Thoracic aorta (tissue), 2 donors: ENCODE results near the gene SELENOW. TPM values are rescaled to one million over a fixed set of nuclear protein-coding genes. Genes with fewer than 3 reads are reported as not detected.
"Not testable (repeated sequence)": the region's sequence is repeated elsewhere in the genome, so short reads cannot be mapped to it uniquely, and the experiment has no call there.

Experiments used
- ATAC-seq: fragments of 150-250 bp; one replicate; pipeline ENCODE4 v1.8.0; 2017; ENCODE audit warnings: low read depth; ENCODE audit not compliant: insufficient number of reproducible peaks, low FRiP score
- DNase-seq: peaks from one replicate; pipeline ENCODE4 v3.0.0-alpha.2; 2020; ENCODE audit warnings: low spot score
- H3K27ac ChIP-seq, 2 donors: fragments of 200-600 bp; sonication (generic); 1 replicate in 1 of 2; 2 replicates in 1 of 2; pipeline ENCODE4 v1.5.1; 2016; ENCODE audit warnings: mild to moderate bottlenecking in 2 of 2, moderate library complexity in 2 of 2
- H3K27me3 ChIP-seq: fragments of 200-600 bp; sonication (generic); replicated peaks from 2 replicates; pipeline ENCODE4 v1.6.0; 2016; ENCODE audit warnings: mild to moderate bottlenecking; ENCODE audit not compliant: insufficient read depth
- H3K36me3 ChIP-seq: fragments of 200-600 bp; sonication (generic); one replicate; pipeline ENCODE4 v1.5.1; 2016
- H3K4me1 ChIP-seq, 2 donors: fragments of 200-600 bp; sonication (generic); 1 replicate in 1 of 2; 2 replicates in 1 of 2; pipeline versions ENCODE4 v1.5.1 to v1.6.0; 2016; ENCODE audit warnings: low read depth in 2 of 2, mild to moderate bottlenecking in 1 of 2; ENCODE audit not compliant: control insufficient read depth in 1 of 2
- H3K4me3 ChIP-seq: fragments of 200-600 bp; sonication (generic); 2 replicates; pipeline ENCODE4 v1.5.1; 2016; ENCODE audit warnings: mild to moderate bottlenecking
- H3K9me3 ChIP-seq: fragments of 200-600 bp; sonication (generic); 2 replicates; pipeline ENCODE4 v1.5.1; 2016
- total RNA-seq, 2 donors: library from RNA; depleted of rRNA; stranded (reverse); fragments of >200 nt; gene quantifications; one replicate each; pipeline versions ENCODE4 v1.1.0 to v1.2.3, GENCODE V29; 2016
- TF ChIP-seq, protein P1 (sequence below): fragments of 200-600 bp; sonication (generic); IDR thresholded peaks from one replicate; pipeline ENCODE4 v1.5.1; 2019; ENCODE audit warnings: antibody characterized with exemption

SELENOW gene
- total RNA-seq, 2 donors from 2014 or later, result 504 to 1,102 TPM

DNA sequence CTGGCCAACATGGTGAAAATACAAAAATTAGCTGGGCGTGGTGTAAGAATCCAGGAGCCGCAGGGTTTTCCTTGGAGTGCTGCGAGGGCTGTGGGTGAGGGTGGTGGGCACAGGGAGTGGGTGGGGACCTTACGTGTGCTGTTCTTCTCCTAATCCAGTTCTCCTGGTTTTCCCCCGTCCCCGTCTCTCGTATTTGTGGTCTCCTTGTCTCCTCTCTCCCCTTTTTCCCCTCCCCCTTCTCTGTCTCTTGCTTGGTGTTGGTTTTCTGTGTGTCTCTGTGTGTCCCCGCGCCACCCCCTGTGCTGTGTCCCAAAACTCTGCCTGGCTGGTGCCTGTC is 1.7 kb downstream of the SELENOW start:
- H3K9me3 ChIP-seq, result no peaks in the 10 kb centered on the region
- H3K4me3 ChIP-seq, result peak overlapping the region; percentile 89
- H3K27ac ChIP-seq, result peak overlapping the region; percentile 98
- H3K4me1 ChIP-seq, result peaks cover 22 to 41% of the 10 kb centered on the region in 2 donors
- DNase-seq, result no peak
- H3K27me3 ChIP-seq, result no peaks in the 10 kb centered on the region
- no peak for ATAC-seq
- TF ChIP-seq, protein P1, sequence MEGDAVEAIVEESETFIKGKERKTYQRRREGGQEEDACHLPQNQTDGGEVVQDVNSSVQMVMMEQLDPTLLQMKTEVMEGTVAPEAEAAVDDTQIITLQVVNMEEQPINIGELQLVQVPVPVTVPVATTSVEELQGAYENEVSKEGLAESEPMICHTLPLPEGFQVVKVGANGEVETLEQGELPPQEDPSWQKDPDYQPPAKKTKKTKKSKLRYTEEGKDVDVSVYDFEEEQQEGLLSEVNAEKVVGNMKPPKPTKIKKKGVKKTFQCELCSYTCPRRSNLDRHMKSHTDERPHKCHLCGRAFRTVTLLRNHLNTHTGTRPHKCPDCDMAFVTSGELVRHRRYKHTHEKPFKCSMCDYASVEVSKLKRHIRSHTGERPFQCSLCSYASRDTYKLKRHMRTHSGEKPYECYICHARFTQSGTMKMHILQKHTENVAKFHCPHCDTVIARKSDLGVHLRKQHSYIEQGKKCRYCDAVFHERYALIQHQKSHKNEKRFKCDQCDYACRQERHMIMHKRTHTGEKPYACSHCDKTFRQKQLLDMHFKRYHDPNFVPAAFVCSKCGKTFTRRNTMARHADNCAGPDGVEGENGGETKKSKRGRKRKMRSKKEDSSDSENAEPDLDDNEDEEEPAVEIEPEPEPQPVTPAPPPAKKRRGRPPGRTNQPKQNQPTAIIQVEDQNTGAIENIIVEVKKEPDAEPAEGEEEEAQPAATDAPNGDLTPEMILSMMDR, result no peak
- peaks cover 30% of the 10 kb centered on the region for H3K36me3 ChIP-seq

DNA sequence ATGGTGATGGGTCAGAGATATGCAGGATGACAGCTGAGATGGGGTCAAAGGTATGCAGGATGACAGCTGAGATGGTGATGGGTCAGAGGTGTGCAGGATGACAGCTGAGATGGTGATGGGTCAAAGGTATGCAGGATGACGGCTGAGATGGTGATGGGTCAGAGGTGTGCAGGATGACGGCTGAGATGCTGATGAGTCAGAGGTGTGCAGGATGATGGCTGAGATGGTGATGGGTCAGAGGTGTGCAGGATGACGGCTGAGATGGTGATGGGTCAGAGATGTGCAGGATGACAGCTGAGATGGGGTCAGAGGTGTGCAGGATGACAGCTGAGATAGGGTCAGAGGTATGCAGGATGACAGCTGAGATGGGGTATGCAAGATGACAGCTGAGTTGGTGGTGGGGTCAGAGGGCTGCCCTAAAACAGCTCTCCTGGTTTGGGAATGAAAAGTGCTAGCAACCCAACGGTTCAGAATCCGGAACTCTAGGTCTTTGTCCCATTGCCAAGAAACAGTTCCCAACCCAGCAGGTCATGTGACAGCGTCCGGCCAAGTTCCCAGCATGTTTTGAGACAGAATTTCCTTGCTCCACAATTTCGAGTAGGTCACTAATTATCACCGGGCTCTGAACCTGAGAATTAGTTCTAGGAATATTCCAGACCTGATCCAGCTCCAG is 3.2 kb downstream of the SELENOW start:
- no peaks in the 10 kb centered on the region for H3K9me3 ChIP-seq
- peaks cover 24 to 47% of the 10 kb centered on the region in 2 donors for H3K4me1 ChIP-seq
- peak overlapping the region; percentile 42 for H3K4me3 ChIP-seq
- no peak for DNase-seq
- H3K27ac ChIP-seq, result peak overlapping the region in 1 of 2 donors; percentile 34
- TF ChIP-seq, protein P1, result no peak
- peaks cover 39% of the 10 kb centered on the region for H3K36me3 ChIP-seq
- ATAC-seq, result no peak
- H3K27me3 ChIP-seq, result no peaks in the 10 kb centered on the region

DNA sequence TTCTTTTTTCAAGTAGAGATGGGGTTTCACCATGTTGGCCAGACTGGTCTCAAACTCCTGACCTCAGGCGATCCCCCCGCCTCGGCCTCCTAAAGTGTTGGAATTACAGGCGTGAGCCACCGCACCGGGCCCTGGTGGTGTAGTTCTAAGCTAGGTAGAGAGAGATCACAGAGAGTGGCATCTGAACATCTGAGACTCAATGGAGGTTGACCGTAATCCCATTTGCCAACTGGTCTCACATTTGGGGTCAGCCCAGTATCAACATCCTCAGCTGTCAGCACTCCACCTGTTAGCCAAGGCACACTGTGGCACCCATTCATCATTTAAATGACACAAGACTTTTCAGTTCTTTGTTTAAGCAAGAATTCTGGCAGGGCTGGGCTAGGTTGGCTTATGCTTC is 8.1 kb downstream of the SELENOW start:
- H3K27ac ChIP-seq, result peak overlapping the region in 1 of 2 donors; percentile 43
- peaks cover 19 to 34% of the 10 kb centered on the region in 2 donors for H3K4me1 ChIP-seq
- DNase-seq, result no peak
- H3K36me3 ChIP-seq, result peaks cover 39% of the 10 kb centered on the region
- no peaks in the 10 kb centered on the region for H3K9me3 ChIP-seq
- no peaks in the 10 kb centered on the region for H3K27me3 ChIP-seq
- no peak for ATAC-seq
- TF ChIP-seq, protein P1, result no peak
- H3K4me3 ChIP-seq, result no peak overlapping the region

DNA sequence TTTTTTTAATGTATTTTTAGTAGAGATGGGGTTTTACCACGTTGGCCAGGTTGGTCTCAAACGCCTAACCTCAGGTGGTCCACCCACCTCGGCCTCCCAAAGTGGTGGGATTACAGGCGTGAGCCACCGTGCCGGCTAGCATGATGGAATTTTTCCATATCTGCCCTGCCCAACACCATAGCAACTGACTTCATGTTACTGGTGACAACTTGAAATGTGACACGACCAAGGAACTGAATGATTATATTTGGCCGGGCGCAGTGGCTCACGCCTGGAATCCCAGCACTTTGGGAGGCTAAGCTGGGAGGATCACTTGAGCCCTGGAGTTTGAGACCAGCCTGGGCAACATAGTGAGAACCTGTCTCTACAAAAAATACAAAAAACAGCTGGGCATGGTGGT is 8.8 kb downstream of the SELENOW start:
- ATAC-seq, result not testable (repeated sequence)

DNA sequence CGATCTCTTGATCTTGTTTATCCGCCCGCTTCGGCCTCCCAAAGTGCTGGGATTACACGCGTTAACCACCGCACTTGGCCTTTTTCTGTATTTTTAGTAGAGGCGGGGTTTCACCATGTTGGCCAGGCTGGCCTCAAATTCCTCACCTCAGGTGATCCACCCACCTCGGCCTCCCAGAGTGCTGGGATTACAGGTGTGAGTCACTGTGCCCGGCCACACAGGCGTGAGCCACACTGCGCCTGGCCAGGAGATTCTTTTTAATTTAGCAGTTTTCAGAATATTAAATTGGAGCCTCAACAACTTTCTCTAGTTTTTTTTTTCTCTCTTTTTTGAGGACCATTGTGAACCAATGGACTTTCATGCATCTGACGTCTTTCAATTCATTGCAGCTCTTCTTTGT is 11.3 kb downstream of the SELENOW start:
- not testable (repeated sequence) for ATAC-seq

More for the DNA sequence above, 8.8 kb downstream of the SELENOW start:
- peaks cover 12 to 27% of the 10 kb centered on the region in 2 donors for H3K4me1 ChIP-seq
- H3K9me3 ChIP-seq, DNase-seq, H3K27me3 ChIP-seq, H3K4me3 ChIP-seq: not testable (repeated sequence)
- H3K27ac ChIP-seq, result peak overlapping the region in 1 of 2 donors; percentile 43
- H3K36me3 ChIP-seq, result peaks cover 35% of the 10 kb centered on the region

DNA sequence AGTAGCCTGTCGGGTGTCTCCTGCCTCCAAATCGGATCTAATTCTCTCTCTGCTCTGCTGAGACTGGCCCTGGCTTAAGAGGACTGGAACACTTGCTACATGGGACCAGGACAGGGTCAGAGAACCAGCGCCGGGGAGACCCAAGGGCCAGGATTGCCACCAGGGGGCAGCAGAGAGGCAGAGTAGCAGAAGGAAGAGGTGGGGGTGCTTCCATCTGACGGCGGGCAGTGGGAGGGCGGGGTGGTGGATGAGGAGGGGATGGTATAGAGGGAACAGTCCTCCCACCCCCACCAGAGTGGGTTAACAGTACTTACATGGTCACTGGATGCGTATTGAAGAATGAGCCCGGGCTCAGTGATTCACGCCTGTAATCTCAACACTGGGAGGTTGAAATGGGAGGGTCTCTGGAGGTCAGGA is 11.9 kb downstream of the SELENOW start:
- peak; percentile 50 for DNase-seq
- Histone ChIP-seq H3K4me3 (no peak overlapping the region), H3K9me3 (peaks cover 5% of the 10 kb centered on the region), H3K4me1 (peaks cover 10 to 19% of the 10 kb centered on the region in 2 donors), H3K36me3 (peaks cover 6% of the 10 kb centered on the region), H3K27me3 (no peaks in the 10 kb centered on the region), H3K27ac (no peak overlapping the region)
- ATAC-seq, result no peak
- TF ChIP-seq, protein P1, result peak; percentile 83

More for the DNA sequence above, 11.3 kb downstream of the SELENOW start:
- H3K9me3 ChIP-seq, H3K27ac ChIP-seq, H3K4me3 ChIP-seq, H3K27me3 ChIP-seq, DNase-seq: not testable (repeated sequence)
- Histone ChIP-seq H3K36me3 (peaks cover 12% of the 10 kb centered on the region), H3K4me1 (peaks cover 10 to 19% of the 10 kb centered on the region in 2 donors)
